OCI-LY3 (cell line): ENCODE results near the gene CD2BP2.
A peak's percentile ranks its signal among the peaks of the same experiment; 100 is the strongest.

ENCODE experiments used
- H2AFZ ChIP-seq: fragments of 200-600, 300-600 bp; shearing (Covaris generic); 2 replicates; pipeline ENCODE4 v1.6.0; 2014; ENCODE audit warnings: antibody characterized with exemption, low read depth, low read length
- H3K27ac ChIP-seq: fragments of 200-600, 300-600 bp; sonication (generic); 2 replicates; pipeline ENCODE4 v1.5.1; 2014; ENCODE audit warnings: mild to moderate bottlenecking, low read length, moderate library complexity, mixed read lengths
- H3K27me3 ChIP-seq: fragments of 200-600, 300-600 bp; sonication (generic); 2 replicates; pipeline ENCODE4 v1.6.1; 2014; ENCODE audit warnings: low read depth, low read length, mixed read lengths
- H3K36me3 ChIP-seq: fragments of 200-600, 300-600 bp; sonication (generic); replicated peaks from 2 replicates; pipeline ENCODE3; 2014; ENCODE audit warnings: low read depth, low read length, mixed read lengths
- H3K4me1 ChIP-seq: fragments of 300-600, 200-600 bp; sonication (generic); 2 replicates; pipeline ENCODE4 v1.6.1; 2014; ENCODE audit warnings: low read length, mixed read lengths
- H3K4me2 ChIP-seq: fragments of 200-600, 300-600 bp; sonication (generic); 2 replicates; pipeline ENCODE4 v1.6.1; 2014; ENCODE audit warnings: low read length, mixed read lengths
- H3K4me3 ChIP-seq: fragments of 300-600, 200-600 bp; sonication (generic); 2 replicates; pipeline ENCODE4 v1.5.1; 2014; ENCODE audit warnings: antibody characterized with exemption, mild to moderate bottlenecking, low read length, moderate library complexity
- H3K79me2 ChIP-seq: fragments of 300-600, 200-600 bp; shearing (Covaris generic); 2 replicates; pipeline ENCODE4 v1.6.1; 2014; ENCODE audit warnings: mild to moderate bottlenecking, low read length, mixed read lengths
- H3K9ac ChIP-seq: fragments of 300-600, 200-600 bp; shearing (Covaris generic); 2 replicates; pipeline ENCODE4 v1.6.0; 2014; ENCODE audit warnings: mild to moderate bottlenecking, low read length, moderate library complexity
- H3K9me3 ChIP-seq: fragments of 200-600, 300-600 bp; shearing (Covaris generic); 2 replicates; pipeline ENCODE4 v1.6.1; 2014; ENCODE audit warnings: low read length, mixed read lengths; ENCODE audit not compliant: insufficient read depth
- H4K20me1 ChIP-seq: fragments of 200-600, 300-600 bp; sonication (generic); 2 replicates; pipeline ENCODE4 v1.6.1; 2016; ENCODE audit warnings: low read length, mixed read lengths; ENCODE audit not compliant: insufficient read depth
- CTCF ChIP-seq: fragments of 200-600, 300-600 bp; sonication (generic); IDR thresholded peaks from 2 replicates; pipeline ENCODE4 v1.5.1; 2014; ENCODE audit warnings: antibody characterized with exemption, low read length, low read depth
- EZH2phosphoT487 ChIP-seq: fragments of 200-600 bp; shearing (Covaris generic); IDR thresholded peaks from 2 replicates; pipeline ENCODE4 v1.6.1; 2018; ENCODE audit warnings: antibody characterized with exemption, mixed run types, low read depth

The CD2BP2 gene

GRCh38 chr16:30355144-30355953 lies at the start of gene CD2BP2:
Gene CD2BP2, minus strand, starts transcription at chr16:30355308. Its CDS starts 627 bp downstream, at chr16:30354681.
- H3K9ac ChIP-seq: peak within 1 kb of the TSS; percentile 89
- peaks cover 35% of the 10 kb centered on the region for H3K36me3 ChIP-seq
- H3K4me1 ChIP-seq: peaks cover 15% of the 10 kb centered on the region
- peak within 1 kb of the TSS; percentile 95 for H3K4me2 ChIP-seq
- H3K27me3 ChIP-seq: no peaks in the 10 kb centered on the region
- no peaks in the 10 kb centered on the region for H3K9me3 ChIP-seq
- no peaks in the 10 kb centered on the region for H4K20me1 ChIP-seq
- H3K4me3 ChIP-seq: peak within 1 kb of the TSS; percentile 96
- peak within 1 kb of the TSS; percentile 84; the same call in 1 of the 2 replicates for H2AFZ ChIP-seq
- TF ChIP-seq CTCF: no peak
- no peak for TF ChIP-seq EZH2phosphoT487
- peak within 1 kb of the TSS; percentile 75 for H3K27ac ChIP-seq
- H3K79me2 ChIP-seq: peaks cover 27% of the 10 kb centered on the region

- no peak overlapping the region for H3K4me3 ChIP-seq
- H2AFZ ChIP-seq: no peak overlapping the region
- H3K27ac ChIP-seq: no peak overlapping the region
These were observed 46.8 kb upstream of the CD2BP2 start for GRCh38 chr16:30401768-30402425.

GRCh38 chr16:30399435-30400186 lies 44.5 kb upstream of the CD2BP2 start:
- TF ChIP-seq EZH2phosphoT487 (no peak), CTCF (no peak)
- peaks cover 13% of the 10 kb centered on the region for H3K4me1 ChIP-seq
- H3K4me3 ChIP-seq: peak overlapping the region; percentile 82
- no peaks in the 10 kb centered on the region for H3K27me3 ChIP-seq
- peaks cover 8% of the 10 kb centered on the region for H3K79me2 ChIP-seq
- no peaks in the 10 kb centered on the region for H3K9me3 ChIP-seq
- H3K36me3 ChIP-seq: no peaks in the 10 kb centered on the region
- no peaks in the 10 kb centered on the region for H4K20me1 ChIP-seq
- H3K4me2 ChIP-seq: peak overlapping the region; percentile 87
- H3K27ac ChIP-seq: no peak overlapping the region
- H3K9ac ChIP-seq: peak overlapping the region; percentile 69
- peak overlapping the region; percentile 79; the same call in 1 of the 2 replicates for H2AFZ ChIP-seq

More at GRCh38 chr16:30401768-30402425, 46.8 kb upstream of the CD2BP2 start:
- TF ChIP-seq CTCF: no peak
- TF ChIP-seq EZH2phosphoT487: no peak
- Histone ChIP-seq H4K20me1 (no peaks in the 10 kb centered on the region), H3K9me3 (no peaks in the 10 kb centered on the region), H3K9ac (no peak overlapping the region), H3K27me3 (no peaks in the 10 kb centered on the region), H3K36me3 (no peaks in the 10 kb centered on the region), H3K4me1 (peaks cover 11% of the 10 kb centered on the region; the same call in 1 of the 2 replicates), H3K79me2 (no peaks in the 10 kb centered on the region), H3K4me2 (no peak overlapping the region)
